HFF-Myc (cell line): ENCODE data around the gene DACH2.

Experiments used
- DNase-seq: peaks from one replicate; pipeline ENCODE4 v3.0.0-alpha.2; 2011; ENCODE audit warnings: low read depth; ENCODE audit errors: extremely low read depth
- H3K4me3 ChIP-seq: replicated peaks from 2 replicates; pipeline ENCODE4 v1.5.1; 2011; ENCODE audit warnings: low read depth, mild to moderate bottlenecking, control low read depth, low read length
- CTCF ChIP-seq: IDR thresholded peaks from 2 replicates; pipeline ENCODE4 v1.5.1; 2012; ENCODE audit warnings: mild to moderate bottlenecking, low read depth, low read length, control low read depth; ENCODE audit errors: missing control alignments

The DACH2 gene

GRCh38 chrX:86241547-86241946 lies 93.3 kb downstream of the DACH2 start:
- no peak for DNase-seq
- no peak overlapping the region for H3K4me3 ChIP-seq
- no peak for TF ChIP-seq CTCF

DNA sequence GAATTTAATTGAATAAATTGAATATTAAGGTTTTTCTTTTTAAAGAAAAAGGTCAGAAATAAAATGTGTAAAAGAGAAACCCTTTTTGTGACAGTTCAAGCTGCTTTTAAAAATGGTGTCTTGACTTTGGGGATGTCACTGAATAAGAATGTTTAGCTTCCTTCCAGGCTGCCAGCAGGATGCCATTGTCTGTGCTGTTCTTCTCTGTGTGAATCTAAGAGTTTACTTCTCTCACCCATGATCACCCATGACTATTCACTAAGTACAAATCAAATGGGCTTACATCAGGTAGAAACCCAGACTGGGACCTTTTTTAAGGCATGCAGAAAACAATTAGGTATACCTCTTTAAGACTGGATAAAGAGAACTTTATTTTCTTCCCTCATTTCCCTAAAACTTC lies 115.3 kb downstream of the DACH2 start:
- no peak overlapping the region for H3K4me3 ChIP-seq
- no peak for TF ChIP-seq CTCF
- no peak for DNase-seq

GRCh38 chrX:86295293-86295692 lies 147.0 kb downstream of the DACH2 start:
- no peak for TF ChIP-seq CTCF
- H3K4me3 ChIP-seq: no peak overlapping the region
- no peak for DNase-seq

DNA sequence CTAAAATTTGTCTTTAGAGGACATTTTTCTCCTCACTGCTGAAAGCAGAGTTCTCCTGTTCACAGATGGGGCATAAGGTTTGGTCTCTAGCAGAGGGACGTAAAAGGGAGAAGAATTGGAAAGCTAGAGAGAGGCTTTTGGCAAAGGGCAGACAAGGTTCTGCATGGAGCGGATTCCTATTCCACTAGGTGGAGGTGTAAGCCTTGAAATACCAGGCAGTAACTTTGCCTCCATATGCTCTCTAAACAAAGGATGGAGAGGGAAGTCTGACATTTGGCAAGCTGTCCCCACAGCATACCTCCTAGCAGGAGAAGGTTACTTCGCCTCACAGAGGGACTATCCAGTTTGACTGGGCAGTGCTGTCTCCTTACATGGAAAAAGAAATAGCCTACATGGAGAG lies 174.7 kb downstream of the DACH2 start:
- no peak overlapping the region for H3K4me3 ChIP-seq
- DNase-seq: no peak
- TF ChIP-seq CTCF: no peak

GRCh38 chrX:86329174-86329573 lies 180.9 kb downstream of the DACH2 start:
- DNase-seq: no peak
- no peak overlapping the region for H3K4me3 ChIP-seq
- no peak for TF ChIP-seq CTCF

- no peak for DNase-seq
- no peak overlapping the region for H3K4me3 ChIP-seq
- no peak for TF ChIP-seq CTCF
These were observed 200.4 kb downstream of the DACH2 start for GRCh38 chrX:86348669-86349068.

- DNase-seq: no peak
- TF ChIP-seq CTCF: no peak
- no peak overlapping the region for H3K4me3 ChIP-seq
These were observed 200.9 kb downstream of the DACH2 start for GRCh38 chrX:86349115-86349514.
